HTR-8/SVneo (cell line): ENCODE measurements around the gene PIK3C3.
"Not testable (repeated sequence)": the region's sequence is repeated elsewhere in the genome, so short reads cannot be mapped to it uniquely, and the experiment has no call there.

Experiments
- DNase-seq: peaks from one replicate; pipeline ENCODE4 v3.0.0; 2011; ENCODE audit warnings: low spot score, mixed read lengths; ENCODE audit not compliant: insufficient read length
- FAIRE-seq: peaks from 2 replicates; lab custom pipeline; 2011; peaks lifted over from hg19 to GRCh38; lab: Jason Lieb, UNC

The PIK3C3 gene

DNA sequence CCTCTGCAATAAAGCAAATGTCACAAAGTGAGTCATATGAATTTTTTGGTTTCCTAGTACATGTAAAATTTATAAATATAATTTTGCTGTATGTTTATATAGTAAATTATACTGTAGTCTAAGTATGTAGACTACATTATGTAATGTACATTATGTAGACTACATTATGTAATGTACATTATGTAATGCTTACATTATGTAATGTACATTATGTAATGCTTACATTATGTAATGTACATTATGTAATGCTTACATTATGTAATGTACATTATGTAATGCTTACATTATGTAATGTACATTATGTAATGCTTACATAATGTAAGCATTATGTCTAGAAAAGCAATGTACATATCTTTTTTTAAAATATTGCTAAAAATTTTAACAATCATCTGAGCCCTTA, 54.4 kb downstream of the PIK3C3 start:
- DNase-seq, FAIRE-seq: not testable (repeated sequence)

DNA sequence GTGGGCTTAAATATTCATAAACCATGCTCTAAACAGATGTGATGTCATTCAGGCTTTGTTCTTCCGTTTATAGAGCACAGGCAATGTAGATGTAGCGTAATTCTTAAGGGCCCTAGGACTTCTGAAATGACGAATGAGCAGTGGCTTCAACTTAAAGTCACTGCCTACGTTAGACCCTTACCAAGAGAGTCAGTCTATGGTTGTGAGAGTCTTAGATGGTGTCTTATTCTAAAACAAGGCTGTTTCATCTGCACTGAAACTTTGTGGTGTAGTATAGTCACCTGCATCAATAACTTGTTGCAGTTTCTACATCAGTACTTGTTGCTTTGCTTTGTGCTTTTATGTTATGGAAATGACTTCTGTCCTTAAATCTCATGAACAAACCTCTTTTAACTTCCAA, 56.0 kb downstream of the PIK3C3 start:
- DNase-seq, result no peak
- FAIRE-seq, result no peak

DNA sequence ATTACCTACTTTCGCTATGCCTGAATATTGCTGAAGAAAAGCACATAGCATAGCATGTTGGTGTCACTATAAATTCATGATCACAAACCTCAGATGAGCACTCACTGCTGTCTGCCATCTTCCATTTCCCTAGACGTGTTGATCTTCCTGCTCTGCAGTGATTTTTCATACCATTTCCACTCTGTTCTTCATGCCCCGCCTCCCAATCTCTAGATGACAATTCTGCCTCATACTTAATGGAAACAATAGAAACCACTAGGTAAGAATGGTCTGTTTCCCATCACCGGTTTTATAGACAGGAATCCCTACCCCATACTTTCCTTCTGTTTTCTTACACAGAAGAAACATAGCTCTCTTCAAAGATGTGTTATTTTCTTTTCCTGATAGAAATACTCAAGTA, 63.8 kb downstream of the PIK3C3 start:
- DNase-seq (no peak), FAIRE-seq (no peak)

DNA sequence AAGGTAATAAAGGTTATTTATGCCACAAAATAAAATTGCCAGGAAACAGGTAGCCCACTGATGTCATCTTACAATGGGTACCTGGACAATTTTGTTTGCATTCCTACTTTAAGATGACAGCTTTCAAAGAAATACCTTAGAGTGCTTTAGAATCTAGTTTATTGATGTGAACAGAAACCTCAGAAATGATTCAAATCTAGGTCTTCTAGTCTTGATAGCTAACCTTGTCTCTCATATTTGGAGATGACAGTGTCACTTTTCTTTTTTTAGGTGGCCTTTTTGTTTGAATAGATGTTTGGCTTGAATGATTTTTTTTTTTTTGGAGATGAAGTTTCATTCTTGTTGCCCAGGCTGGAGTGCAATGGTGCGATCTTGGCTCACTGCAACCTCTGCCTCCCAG, 69.1 kb downstream of the PIK3C3 start:
- DNase-seq, result no peak
- no peak for FAIRE-seq

DNA sequence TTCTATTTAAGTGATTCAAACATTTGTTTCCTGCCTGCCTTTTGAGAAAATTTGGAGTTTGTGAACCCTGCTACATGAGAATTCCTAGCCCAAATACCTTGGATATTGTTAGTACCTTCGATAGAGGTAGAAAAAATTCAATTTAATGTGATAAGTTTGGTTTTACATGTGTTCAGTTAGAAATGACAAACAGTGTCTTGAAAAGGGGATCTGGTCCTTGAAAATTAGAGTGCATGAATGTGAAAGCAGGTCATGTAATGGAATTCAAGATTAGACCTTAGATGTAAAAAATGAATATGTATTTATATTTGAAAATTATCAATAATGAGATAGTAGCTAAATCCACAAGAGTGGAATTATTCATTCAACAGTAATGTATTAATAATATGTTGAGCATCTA, 70.5 kb downstream of the PIK3C3 start:
- no peak for FAIRE-seq
- no peak for DNase-seq

DNA sequence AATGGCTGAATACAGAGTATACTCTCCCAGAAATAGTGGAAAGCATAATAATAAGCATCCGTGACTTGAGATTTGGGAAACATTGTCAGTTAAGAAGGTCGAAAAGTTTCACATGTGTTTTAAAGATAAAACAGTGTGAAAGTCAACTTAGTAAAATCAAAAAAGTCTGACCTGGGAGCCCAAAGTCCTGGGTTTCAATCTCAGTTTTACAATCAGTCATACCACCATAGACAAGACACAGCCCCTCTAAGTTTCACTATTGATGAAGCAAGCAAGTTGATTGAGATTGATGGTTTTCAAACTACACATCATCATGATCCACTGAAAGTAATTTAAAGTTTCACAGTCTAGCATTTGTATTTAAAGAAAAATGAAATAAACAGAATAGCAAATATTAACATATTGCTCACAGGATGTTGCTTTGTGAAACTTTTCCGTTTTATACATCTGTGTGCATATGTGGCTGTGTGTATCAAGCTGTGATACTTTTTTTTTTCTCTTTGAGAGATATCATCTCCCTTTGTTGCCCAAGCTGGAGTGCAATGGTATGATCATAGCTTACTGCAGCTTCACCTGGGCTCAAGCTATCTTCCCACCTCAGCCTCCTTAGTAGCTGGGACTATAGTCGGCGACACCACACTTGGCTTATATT, 71.1 kb downstream of the PIK3C3 start:
- DNase-seq (no peak), FAIRE-seq (no peak)

DNA sequence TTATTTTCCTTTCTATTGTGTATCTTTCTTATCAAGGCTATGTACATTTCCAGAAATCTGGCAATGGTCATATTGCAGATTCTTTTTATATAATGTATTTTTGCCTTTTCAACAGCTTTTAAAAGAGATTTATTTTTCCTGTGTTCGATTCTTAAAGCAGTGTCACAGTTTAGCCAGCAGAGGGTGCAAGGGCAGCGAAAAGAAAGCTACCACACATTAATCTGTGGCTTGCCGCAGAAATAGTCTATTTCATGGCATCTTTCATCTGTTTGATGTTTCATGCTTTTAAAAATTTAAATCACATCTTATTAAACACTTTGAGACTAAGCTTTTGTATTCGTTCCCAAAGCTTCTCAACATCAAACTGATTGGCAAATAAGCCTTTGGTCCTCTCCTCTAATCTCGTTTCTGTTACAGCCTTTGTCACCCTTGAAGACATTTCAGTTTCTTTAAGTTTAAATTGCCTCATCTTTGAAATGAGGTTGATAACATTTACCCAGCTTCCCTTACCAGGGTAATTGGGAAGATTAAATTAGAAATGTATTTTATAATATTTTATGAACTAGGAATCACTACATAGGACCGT, 73.3 kb downstream of the PIK3C3 start:
- DNase-seq (peak; percentile 17), FAIRE-seq (no peak)

DNA sequence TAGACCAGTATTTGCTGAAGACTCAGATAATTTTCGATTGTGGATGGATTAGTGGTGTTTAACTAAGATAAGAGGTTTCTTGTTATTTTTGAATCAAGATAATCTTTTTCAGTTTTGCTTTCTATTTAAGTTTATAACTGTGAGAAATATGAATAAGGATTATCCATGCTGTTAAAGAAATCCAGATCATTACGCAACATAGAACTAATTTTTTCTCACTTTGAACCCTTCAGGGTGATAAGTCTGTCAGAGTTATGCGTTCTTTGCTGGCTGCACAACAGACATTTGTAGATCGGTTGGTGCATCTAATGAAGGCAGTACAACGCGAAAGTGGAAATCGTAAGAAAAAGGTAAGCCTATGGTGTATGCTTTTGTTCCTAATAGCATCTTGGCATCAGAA, 74.1 kb downstream of the PIK3C3 start:
- DNase-seq (no peak), FAIRE-seq (no peak)

DNA sequence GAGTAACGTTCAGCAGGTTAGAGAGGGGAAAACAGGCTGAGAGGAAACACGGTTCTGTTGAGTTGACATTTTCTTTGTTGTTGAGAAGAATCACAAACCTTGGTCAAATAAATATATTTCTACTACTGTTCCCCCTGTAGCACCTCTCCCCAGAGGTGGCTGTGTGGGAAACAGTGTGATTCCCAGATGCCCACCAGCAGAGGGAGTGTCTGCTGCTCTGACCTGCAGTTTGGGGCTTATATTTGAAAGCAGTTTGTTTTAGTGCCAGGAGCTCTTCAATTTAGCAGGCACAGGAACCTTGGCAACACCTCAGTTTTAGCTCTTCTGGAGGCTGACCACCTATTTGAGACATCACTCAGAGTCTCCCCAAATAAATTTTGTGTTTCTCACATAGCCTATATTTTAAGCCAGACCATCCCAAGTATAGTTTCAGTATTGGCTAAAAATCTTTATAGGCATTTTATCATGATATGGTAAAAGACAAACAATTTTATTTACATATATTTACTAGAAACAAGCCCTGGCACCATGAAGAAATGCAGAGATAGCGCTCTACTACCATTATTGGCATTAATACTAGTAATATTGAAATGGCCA, 75.7 kb downstream of the PIK3C3 start:
- FAIRE-seq, result no peak
- peak; percentile 21 for DNase-seq

DNA sequence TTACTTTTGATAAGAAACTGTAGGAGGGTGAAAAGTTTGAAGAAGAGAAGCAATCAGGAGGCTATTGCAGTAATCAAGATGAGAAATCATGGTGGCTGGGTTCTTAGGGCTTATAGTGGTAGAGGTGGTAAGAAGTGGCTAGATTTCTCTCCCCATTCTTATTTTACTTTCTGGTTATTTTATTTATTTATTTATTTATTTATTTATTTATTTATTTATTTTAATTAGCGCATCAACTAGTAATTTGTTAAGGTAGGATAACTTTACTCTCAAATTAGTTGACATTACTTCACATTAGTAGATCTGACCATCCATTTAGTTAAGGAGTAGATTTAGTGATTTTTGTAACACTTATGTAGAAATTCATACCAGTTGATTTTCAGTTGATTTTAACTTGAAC, 77.4 kb downstream of the PIK3C3 start:
- FAIRE-seq (no peak), DNase-seq (no peak)

DNA sequence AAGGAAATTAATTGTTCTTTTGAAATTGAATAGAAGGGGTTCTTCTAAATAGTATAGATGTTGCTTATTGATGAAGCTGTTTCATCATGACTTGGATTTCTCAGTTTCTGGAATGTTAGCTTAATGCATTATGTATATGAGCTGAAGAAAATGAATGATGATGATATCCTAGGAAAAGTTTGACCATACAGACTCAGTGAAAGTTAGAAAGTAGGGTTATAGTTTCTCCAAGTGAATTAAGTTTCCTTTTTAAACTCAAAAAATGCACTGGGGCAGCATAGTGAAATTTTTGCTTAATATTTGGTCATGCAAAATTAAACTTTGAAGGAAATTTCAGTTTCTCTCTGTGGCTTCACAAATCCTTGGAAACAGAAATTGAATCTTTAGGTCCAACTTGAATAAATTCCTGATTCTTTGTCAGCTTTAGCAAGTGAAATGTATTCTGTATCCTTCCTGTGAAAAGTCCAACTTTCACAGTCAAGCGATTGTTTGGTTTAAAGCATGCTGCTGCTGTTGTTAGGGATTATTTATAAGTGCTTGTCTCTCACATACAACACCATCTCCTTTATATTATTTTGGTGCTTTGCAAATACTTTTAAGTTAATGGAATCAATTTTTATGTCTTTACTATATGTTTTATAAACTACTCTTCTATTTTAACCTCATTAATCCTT, 78.2 kb downstream of the PIK3C3 start:
- FAIRE-seq (no peak), DNase-seq (no peak)

DNA sequence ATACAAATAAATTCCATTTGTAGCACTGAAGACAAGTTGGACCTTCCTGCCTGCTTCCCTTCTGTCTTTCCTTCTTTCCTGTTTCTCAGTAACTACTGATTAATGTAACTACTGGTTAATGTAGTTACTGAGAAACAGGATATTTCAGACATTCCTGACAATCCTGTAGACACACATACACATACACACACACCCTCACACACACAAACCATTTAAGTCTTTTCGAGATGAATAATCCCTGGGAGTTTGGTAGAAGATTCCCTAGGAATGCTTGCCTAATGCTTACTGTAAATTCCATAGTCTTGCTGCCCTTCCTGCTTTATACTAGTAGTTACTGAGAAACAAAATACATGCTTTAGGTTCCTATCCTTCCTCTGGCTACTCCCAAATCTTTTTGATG, 83.9 kb downstream of the PIK3C3 start:
- FAIRE-seq, result no peak
- DNase-seq, result no peak

DNA sequence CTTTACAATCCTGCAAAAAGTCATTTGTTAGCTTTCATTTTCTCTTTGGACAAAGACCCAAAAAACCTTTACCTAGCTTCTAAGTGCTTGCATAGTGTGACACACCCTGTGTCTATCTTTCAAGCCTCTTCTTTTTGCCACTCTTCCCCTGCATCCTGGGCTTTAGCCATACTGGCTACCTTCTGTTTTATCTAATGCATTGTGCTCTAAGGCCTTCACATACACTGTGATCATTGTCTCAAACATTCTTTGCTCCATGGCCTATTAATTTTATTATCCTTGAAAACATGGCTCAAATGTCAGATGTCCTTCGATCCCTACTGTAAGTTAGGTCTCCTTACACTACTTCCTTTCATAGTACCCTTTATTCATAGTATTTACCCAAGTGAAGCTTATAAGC, 84.4 kb downstream of the PIK3C3 start:
- FAIRE-seq, result no peak
- DNase-seq, result no peak

DNA sequence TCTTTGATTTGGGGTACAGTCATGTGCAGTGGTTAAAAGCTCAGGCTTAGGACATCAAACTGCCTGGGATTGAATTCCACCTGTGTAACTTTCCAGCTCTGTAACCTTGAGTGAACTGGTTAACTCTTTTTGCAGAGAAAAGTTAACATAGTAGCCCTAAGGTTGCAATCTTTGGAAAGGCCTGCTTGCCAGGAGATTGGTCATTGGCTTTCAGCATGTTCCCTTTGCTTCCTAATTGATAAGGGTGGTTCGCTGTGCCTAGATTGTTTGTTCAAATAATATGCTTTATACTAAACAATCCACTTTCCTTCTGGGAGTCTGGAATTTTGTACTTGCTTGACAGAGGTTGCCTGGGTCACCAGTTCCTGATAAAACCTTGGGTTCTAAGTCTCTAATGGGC, 86.8 kb downstream of the PIK3C3 start:
- no peak for FAIRE-seq
- no peak for DNase-seq

DNA sequence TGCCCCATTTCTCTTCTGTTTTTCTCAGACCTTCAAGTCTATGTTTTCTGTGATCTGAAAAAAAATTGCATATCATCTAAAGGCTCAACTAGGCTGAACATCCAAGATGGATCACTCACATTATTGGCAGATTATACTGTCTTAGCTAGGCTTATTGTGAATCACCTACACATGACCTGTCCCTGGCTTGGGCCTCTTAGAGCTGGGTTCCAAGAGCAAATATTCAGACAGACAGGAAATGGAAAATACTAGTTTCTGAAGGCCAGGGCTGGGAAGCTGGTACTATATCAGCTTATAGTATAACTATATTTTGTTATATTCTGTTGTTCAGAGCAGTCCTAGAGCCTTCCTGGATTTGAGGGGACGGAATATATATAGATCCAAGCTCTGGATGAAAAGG, 90.3 kb downstream of the PIK3C3 start:
- no peak for DNase-seq
- FAIRE-seq, result no peak

DNA sequence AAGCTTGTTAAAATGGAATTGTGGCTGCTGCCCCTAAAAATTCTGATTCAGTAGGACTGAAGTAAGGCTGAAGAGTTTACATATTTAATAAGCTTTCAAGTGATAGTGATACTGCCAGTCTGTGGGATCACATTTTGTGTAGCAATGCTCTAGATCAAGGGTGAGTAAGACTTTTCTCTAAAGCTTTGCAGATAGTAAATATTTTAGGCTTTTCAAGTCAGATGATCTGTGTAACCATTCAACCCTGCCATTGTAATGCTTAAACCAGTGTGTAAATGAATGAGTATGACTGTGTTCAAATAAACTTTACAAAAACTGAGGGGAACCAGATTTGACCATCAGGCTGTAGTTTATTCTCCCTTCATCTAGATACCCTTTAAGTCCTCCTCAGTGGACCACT, 92.7 kb downstream of the PIK3C3 start:
- FAIRE-seq (no peak), DNase-seq (no peak)

DNA sequence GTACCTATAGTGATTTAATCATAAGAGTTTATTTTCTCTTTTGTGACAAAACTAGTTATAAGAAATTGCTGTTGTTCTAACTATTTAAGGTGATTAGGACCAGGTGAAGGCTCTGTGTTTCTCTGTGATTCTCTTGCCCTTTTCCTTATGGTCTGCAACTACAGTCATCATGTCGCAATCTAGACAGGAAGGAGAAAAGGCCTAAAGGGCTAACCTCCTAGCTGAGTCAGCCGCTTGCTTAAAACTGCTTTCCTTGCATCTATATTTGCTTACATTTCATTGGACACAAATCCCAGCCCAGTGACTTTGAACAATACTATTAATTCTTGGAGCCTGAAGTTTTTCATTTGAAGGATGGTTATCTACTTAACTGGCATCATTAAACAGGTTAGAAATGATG, 93.1 kb downstream of the PIK3C3 start:
- DNase-seq, result no peak
- FAIRE-seq, result no peak

DNA sequence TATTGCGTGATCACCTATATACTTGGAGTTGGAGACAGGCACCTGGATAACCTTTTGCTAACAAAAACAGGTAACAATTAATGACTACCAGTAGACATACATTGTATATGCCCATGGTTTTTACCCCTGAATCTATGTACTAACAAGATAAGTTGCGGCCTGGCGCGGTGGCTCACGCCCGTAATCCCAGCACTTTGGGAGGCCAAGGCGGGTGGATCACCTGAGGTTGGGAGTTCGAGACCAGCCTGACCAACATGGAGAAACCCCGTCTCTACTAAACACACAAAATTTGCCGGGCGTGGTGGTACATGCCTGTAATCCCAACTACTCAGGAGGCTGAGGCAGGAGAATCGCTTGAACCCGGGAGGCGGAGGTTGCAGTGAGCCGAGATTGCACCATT, 94.5 kb downstream of the PIK3C3 start:
- not testable (repeated sequence) for FAIRE-seq, DNase-seq

DNA sequence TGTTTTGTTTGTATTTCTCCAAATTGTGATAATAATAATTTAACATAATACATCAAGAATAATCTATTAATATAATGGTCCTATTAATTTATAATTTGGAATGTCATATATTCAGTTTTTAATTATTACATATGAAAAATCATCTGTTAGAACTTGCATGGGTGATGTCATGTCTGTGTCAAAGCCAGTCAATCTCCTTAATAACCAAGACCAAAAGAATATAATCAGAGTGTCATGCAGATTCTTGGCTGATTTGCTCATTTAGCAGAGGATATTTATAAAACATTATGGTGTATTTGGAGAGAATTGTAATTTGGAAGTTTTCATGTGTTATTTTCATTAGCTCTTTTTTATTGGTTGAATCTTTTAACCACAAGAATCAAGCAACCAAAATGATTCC, 96.4 kb downstream of the PIK3C3 start:
- FAIRE-seq (no peak), DNase-seq (no peak)

DNA sequence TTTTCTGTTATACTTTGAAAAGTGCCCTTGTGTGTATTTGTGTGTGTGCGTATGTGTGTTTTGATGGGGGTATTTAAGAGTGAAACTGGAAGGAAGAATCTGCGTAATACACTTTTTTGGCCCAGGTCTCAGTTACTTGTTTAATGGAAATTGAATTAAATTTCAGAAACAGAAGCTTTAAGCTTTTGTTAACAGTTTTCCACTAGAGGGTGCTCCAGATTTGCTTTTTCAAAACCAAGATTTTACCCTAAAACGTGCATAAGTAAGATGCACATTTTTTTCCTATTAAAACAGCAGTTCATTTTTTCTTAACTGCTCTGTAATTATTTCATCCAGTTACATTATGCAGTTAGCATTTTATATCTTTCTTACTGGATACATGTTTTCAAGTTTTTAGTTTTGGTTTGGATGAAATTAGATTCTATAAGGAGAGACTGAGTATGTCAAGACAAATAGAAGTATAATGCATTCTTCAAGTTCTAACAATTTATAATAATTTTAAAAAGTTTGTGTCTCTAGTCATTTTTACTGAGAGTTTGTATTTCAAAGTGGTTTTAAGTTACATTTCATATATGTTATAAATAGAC, 97.2 kb downstream of the PIK3C3 start:
- FAIRE-seq (no peak), DNase-seq (no peak)

DNA sequence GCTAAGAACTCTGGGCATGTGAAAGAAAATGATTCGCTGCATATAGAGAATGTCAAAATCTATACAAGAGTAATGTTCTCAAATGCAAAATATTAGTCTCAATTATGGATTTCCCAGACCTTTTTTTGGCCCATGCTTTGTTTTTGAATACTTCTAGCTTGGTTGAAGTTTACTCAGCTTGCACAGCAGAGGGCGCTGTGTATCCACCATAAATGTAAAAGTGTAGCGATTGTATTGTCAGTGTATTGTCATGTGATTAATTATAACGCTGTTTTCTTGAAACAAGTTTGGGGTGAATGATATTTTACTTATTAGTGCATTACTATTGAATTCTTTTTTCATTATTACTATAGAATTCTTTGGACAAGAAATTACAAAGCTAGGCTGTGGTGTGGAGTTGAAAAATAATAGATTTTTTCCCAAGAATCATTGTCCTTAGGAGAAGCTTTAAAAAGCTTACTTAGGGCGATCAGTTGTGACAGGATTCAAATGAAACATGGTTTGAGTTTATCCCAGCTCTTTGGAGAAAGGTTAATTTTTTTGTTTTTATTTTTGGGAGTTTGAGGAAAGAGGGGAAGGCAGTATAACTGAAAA, 98.3 kb downstream of the PIK3C3 start:
- DNase-seq, result peak; percentile 13
- FAIRE-seq, result no peak
